HCT116 (cell line): Measurements from ENCODE around the gene AMER3. TPM values are rescaled to one million over a fixed set of nuclear protein-coding genes. Genes with fewer than 3 reads are reported as not detected.

Source experiments
- ATAC-seq: fragments of 200-7000 bp; cut with Tn5 transposase; 2 replicates; pipeline ENCODE4 v1.9.1; 2020; ENCODE audit warnings: mild to moderate bottlenecking, moderate library complexity
- BruUV-seq: library from RNA; stranded (reverse); fragments of 400-500 nt; replicated peaks from 2 replicates; lab custom pipeline; 2021; lab: Mats Ljungman, UMichigan
- CTCF ChIA-PET: fragments of 300-600 bp; sonication (Branson Sonifier 250); formaldehyde crosslinking; loops from one replicate; lab custom pipeline; 2021; ENCODE audit warnings: antibody characterized with exemption; lab: Charles Lee
- POLR2A ChIA-PET: fragments of 300-600, 350-600 bp; sonication (Branson Sonifier 250); formaldehyde crosslinking; loops from one replicate; lab custom pipeline; 2021; ENCODE audit warnings: antibody characterized with exemption; lab: Charles Lee
- RAD21 ChIA-PET, 2 experiments: fragments of 300-600 bp; sonication (Branson Sonifier 250); formaldehyde crosslinking; loops; one replicate each; lab custom pipeline; 2023; ENCODE audit warnings: low total read pairs in 2 of 2; ENCODE audit not compliant: uncharacterized antibody in 2 of 2, unreplicated experiment in 2 of 2, low non-redundant PET in 1 of 2; lab: Charles Lee
- DNase-seq: peaks from one replicate; pipeline ENCODE4 v3.0.0-alpha.2; 2010; ENCODE audit warnings: low read depth, low spot score
- H2AFZ ChIP-seq: fragments of 200-600 bp; shearing (Covaris generic), sonication (generic); 2 replicates; pipeline ENCODE4 v1.6.1; 2017; ENCODE audit warnings: low read depth, mixed run types, mixed read lengths, antibody characterized with exemption, low read length; ENCODE audit not compliant: poor library complexity, severe bottlenecking
- H3K27ac ChIP-seq: 2 replicates; pipeline ENCODE4 v1.5.1; 2012; ENCODE audit warnings: low read depth, low read length
- H3K27me3 ChIP-seq: fragments of 200-600 bp; sonication (generic); 2 replicates; pipeline ENCODE4 v1.6.1; 2016; ENCODE audit warnings: mixed run types, low read length, mixed read lengths; ENCODE audit not compliant: insufficient read depth
- H3K36me3 ChIP-seq, 2 experiments: fragments of 200-500 bp in 1 of 2; fragments of 200-600 bp in 1 of 2; sonication (Bioruptor generic) in 1 of 2; sonication (generic) in 1 of 2; 2 replicates each; pipeline versions ENCODE4 v1.5.1 to v1.6.1; 2014 to 2016; ENCODE audit warnings: low read length in 2 of 2, inconsistent platforms in 1 of 2, mixed read lengths in 1 of 2, mixed run types in 1 of 2; ENCODE audit not compliant: insufficient read depth in 2 of 2, control insufficient read depth in 1 of 2
- H3K4me1 ChIP-seq, 2 experiments: fragments of 200-600 bp in 1 of 2; sonication (generic) in 1 of 2; 2 replicates each; pipeline versions ENCODE4 v1.5.1 to v1.6.1; 2012 to 2017; ENCODE audit warnings: low read length in 2 of 2, inconsistent platforms in 1 of 2, mild to moderate bottlenecking in 1 of 2, mixed read lengths in 1 of 2, mixed run types in 1 of 2, moderate library complexity in 1 of 2; ENCODE audit not compliant: insufficient read depth in 2 of 2, control insufficient read depth in 1 of 2
- H3K4me2 ChIP-seq: fragments of 200-600 bp; sonication (generic); 2 replicates; pipeline ENCODE4 v1.6.1; 2017; ENCODE audit warnings: mixed run types, low read length, mixed read lengths
- H3K4me3 ChIP-seq, 2 experiments: fragments of 200-600 bp in 1 of 2; sonication (generic) in 1 of 2; replicated peaks in 1 of 2; 2 replicates each; pipeline ENCODE4 v1.5.1; 2011 to 2016; ENCODE audit warnings: low read length in 2 of 2, control low read depth in 1 of 2, low read depth in 1 of 2, mild to moderate bottlenecking in 1 of 2, mixed read lengths in 1 of 2, mixed run types in 1 of 2
- H3K79me2 ChIP-seq: fragments of 200-600 bp; sonication (generic); 2 replicates; pipeline ENCODE4 v1.6.1; 2017; ENCODE audit warnings: mild to moderate bottlenecking, mixed run types, low read length, moderate library complexity, mixed read lengths; ENCODE audit not compliant: insufficient read depth
- H3K9ac ChIP-seq: fragments of 200-600 bp; sonication (generic); 2 replicates; pipeline ENCODE4 v1.6.1; 2016; ENCODE audit warnings: low read length, mixed read lengths
- H3K9me2 ChIP-seq: fragments of 200-600 bp; sonication (generic), shearing (Covaris generic); 2 replicates; pipeline ENCODE4 v1.6.1; 2017; ENCODE audit warnings: mixed run types, mild to moderate bottlenecking, moderate library complexity; ENCODE audit not compliant: insufficient read depth
- H3K9me3 ChIP-seq, 2 experiments: fragments of 200-500 bp in 1 of 2; fragments of 200-600 bp in 1 of 2; sonication (Bioruptor generic) in 1 of 2; sonication (generic) in 1 of 2; 2 replicates each; pipeline ENCODE4 v1.6.1; 2014 to 2017; ENCODE audit warnings: low read length in 2 of 2, mixed read lengths in 2 of 2, inconsistent platforms in 1 of 2, low read depth in 1 of 2, mild to moderate bottlenecking in 1 of 2, mixed run types in 1 of 2, moderate library complexity in 1 of 2; ENCODE audit not compliant: control insufficient read depth in 1 of 2, insufficient read depth in 1 of 2
- H4K20me1 ChIP-seq: fragments of 200-600 bp; sonication (generic), shearing (Covaris generic); 2 replicates; pipeline ENCODE4 v1.6.1; 2017; ENCODE audit warnings: mixed run types, mild to moderate bottlenecking, moderate library complexity; ENCODE audit not compliant: insufficient read depth
- EGR1 ChIP-seq: IDR thresholded peaks from 2 replicates; pipeline ENCODE4 v1.6.1; 2012; ENCODE audit warnings: low read depth
- JUND ChIP-seq: IDR thresholded peaks from 2 replicates; pipeline ENCODE4 v1.6.1; 2012
- MAX ChIP-seq: IDR thresholded peaks from 2 replicates; pipeline ENCODE4 v1.6.1; 2012
- POLR2A ChIP-seq: IDR thresholded peaks from 2 replicates; pipeline ENCODE4 v1.7.0; 2011; ENCODE audit warnings: borderline replicate concordance; ENCODE audit not compliant: insufficient read depth, insufficient read length; ENCODE audit errors: extremely low read depth
- POLR2AphosphoS5 ChIP-seq: IDR thresholded peaks from 2 replicates; pipeline ENCODE4 v1.6.1; 2011; ENCODE audit warnings: mild to moderate bottlenecking, low read depth, low read length, moderate library complexity
- SP1 ChIP-seq: IDR thresholded peaks from 2 replicates; pipeline ENCODE4 v1.6.1; 2012; ENCODE audit warnings: low read depth
- SRF ChIP-seq: IDR thresholded peaks from 2 replicates; pipeline ENCODE4 v1.6.1; 2012; ENCODE audit warnings: low read depth
- TCF7L2 ChIP-seq: IDR thresholded peaks from 2 replicates; pipeline ENCODE4 v1.7.0; 2011; ENCODE audit warnings: borderline replicate concordance, inconsistent platforms; ENCODE audit not compliant: insufficient read depth, insufficient read length; ENCODE audit errors: extremely low read depth
- YY1 ChIP-seq: IDR thresholded peaks from 2 replicates; pipeline ENCODE4 v1.6.1; 2011; ENCODE audit warnings: low read length, low read depth, moderate library complexity, mild to moderate bottlenecking; ENCODE audit not compliant: insufficient replicate concordance; ENCODE audit errors: extremely low read depth
- ZFX ChIP-seq: fragments of 450-650 bp; IDR thresholded peaks from 2 replicates; pipeline ENCODE4 v1.6.1; 2017
- ZNF274 ChIP-seq: fragments of 200-500 bp; sonication (Bioruptor generic); IDR thresholded peaks from 2 replicates; pipeline ENCODE4 v1.6.1; 2014; ENCODE audit warnings: mild to moderate bottlenecking, low read depth, low read length, inconsistent platforms
- intact Hi-C: fragments of 100-400 bp; cut with micrococcal nuclease; formaldehyde crosslinking; loops from 2 replicates; pipeline ENCODE4 v1.10.0; 2022
- total RNA-seq: library from RNA; stranded (reverse); gene quantifications from one replicate; pipeline ENCODE4 v1.2.1, GENCODE V29; 2021; ENCODE audit not compliant: unreplicated experiment

Gene AMER3
- total RNA-seq, 1 experiment from 2014 or later: not detected

- no peaks in the 10 kb centered on the region for H3K9me3 ChIP-seq
- no peak for ATAC-seq
- no peak overlapping the region for H3K4me2 ChIP-seq
- no peak overlapping the region for H3K27ac ChIP-seq
- no peaks in the 10 kb centered on the region for H3K36me3 ChIP-seq
- intact Hi-C loops: no loop called here
- no peak overlapping the region for H3K4me3 ChIP-seq
- no TSS peak for BruUV-seq
- no peak for TF ChIP-seq ZNF274
- no peak for TF ChIP-seq MAX
- TF ChIP-seq POLR2A: no peak
- TF ChIP-seq SP1: no peak
- TF ChIP-seq ZFX: no peak
- TF ChIP-seq EGR1: no peak
- TF ChIP-seq POLR2AphosphoS5: no peak
- no peak for TF ChIP-seq YY1
- TF ChIP-seq SRF: no peak
- TF ChIP-seq, all 23 proteins: peak for 0
- no peak for DNase-seq
- Histone ChIP-seq H2AFZ (no peak overlapping the region), H3K9me2 (no peaks in the 10 kb centered on the region), H4K20me1 (no peaks in the 10 kb centered on the region), H3K4me1 (no peaks in the 10 kb centered on the region), H3K9ac (no peak overlapping the region), H3K27me3 (no peaks in the 10 kb centered on the region), H3K79me2 (no peaks in the 10 kb centered on the region)
- ChIA-PET RAD21 (no interaction called here), CTCF (interaction anchor here (0.5 kb wide), 1 partner anchor 402 kb away, joined by 3 read pairs; the partner anchor contains the start of gene IMP4), POLR2A (no interaction called here)
Observed at GRCh38 chr2:130744287-130745117, 10.8 kb upstream of the AMER3 start.

- no peak overlapping the region for H2AFZ ChIP-seq
- H3K9me2 ChIP-seq: no peaks in the 10 kb centered on the region
- H4K20me1 ChIP-seq: no peaks in the 10 kb centered on the region
- no TSS peak for BruUV-seq
- H3K9ac ChIP-seq: no peak overlapping the region
- CTCF ChIA-PET: no interaction called here
- no peaks in the 10 kb centered on the region for H3K79me2 ChIP-seq
- POLR2A ChIA-PET: no interaction called here
- DNase-seq: no peak
- no peak for TF ChIP-seq JUND
- TF ChIP-seq YY1: no peak
- no peak for TF ChIP-seq TCF7L2
- no peak for ATAC-seq
- no peaks in the 10 kb centered on the region for H3K9me3 ChIP-seq
- H3K27ac ChIP-seq: no peak overlapping the region
- no peak overlapping the region for H3K4me2 ChIP-seq
- RAD21 ChIA-PET: no interaction called here
- no peaks in the 10 kb centered on the region for H3K36me3 ChIP-seq
- H3K4me3 ChIP-seq: no peak overlapping the region
- no peaks in the 10 kb centered on the region for H3K27me3 ChIP-seq
- no peaks in the 10 kb centered on the region for H3K4me1 ChIP-seq
- intact Hi-C loops: no loop called here
Observed at GRCh38 chr2:130749078-130749477, 6.3 kb upstream of the AMER3 start.
